Measurements from ENCODE around the gene LYPD6B. TPM values are rescaled to one million over a fixed set of nuclear protein-coding genes. Genes with fewer than 3 reads are reported as not detected.

The LYPD6B gene
- total and polyA plus RNA-seq, 2 experiments from 2014 or later: 16.8 to 26.0 TPM

GRCh38 chr2:149205143-149205542 is 166.6 kb downstream of the LYPD6B start:
- Histone ChIP-seq H2AFZ (no peak overlapping the region), H3K27me3 (no peaks in the 10 kb centered on the region), H3K9me2 (replicated peaks; ENCODE audit: insufficient read depth) (no peaks in the 10 kb centered on the region), H3K27ac (peak overlapping the region; percentile 17), H3K4me3 (no peak overlapping the region), H4K20me1 (ENCODE audit: insufficient read depth, poor library complexity, severe bottlenecking) (no peaks in the 10 kb centered on the region), H3K79me2 (no peaks in the 10 kb centered on the region), H3K36me3 (replicated peaks; ENCODE audit: insufficient read depth, low read depth) (no peaks in the 10 kb centered on the region), H3K9me3 (ENCODE audit: low read depth) (no peaks in the 10 kb centered on the region), H3K4me2 (peak overlapping the region; percentile 2), H3K4me1 (ENCODE audit: insufficient read depth) (no peaks in the 10 kb centered on the region)
- TF ChIP-seq EZH2 (IDR thresholded peaks at IDR 0.05; ENCODE audit: borderline replicate concordance) (no peak), CTCF (IDR thresholded peaks at IDR 0.05; ENCODE audit: poor library complexity) (no peak), EZH2phosphoT487 (IDR thresholded peaks at IDR 0.05; ENCODE audit: low read depth, severe bottlenecking, unreplicated experiment) (no peak)
- no peak for DNase-seq (ENCODE audit: low spot score)
- WGBS (ENCODE audit: low lambda C conversion rate, missing lambda C conversion rate): 80% methylated on average over 8 of the region's 8 CpGs

GRCh38 chr2:149213764-149214493 is 175.4 kb downstream of the LYPD6B start:
- Histone ChIP-seq H3K36me3 (replicated peaks; ENCODE audit: insufficient read depth, low read depth) (no peaks in the 10 kb centered on the region), H3K4me1 (ENCODE audit: insufficient read depth) (no peaks in the 10 kb centered on the region), H3K4me2 (no peak overlapping the region), H2AFZ (no peak overlapping the region), H3K4me3 (no peak overlapping the region), H3K9me3 (ENCODE audit: low read depth) (no peaks in the 10 kb centered on the region), H4K20me1 (ENCODE audit: insufficient read depth, poor library complexity, severe bottlenecking) (no peaks in the 10 kb centered on the region), H3K9me2 (replicated peaks; ENCODE audit: insufficient read depth) (no peaks in the 10 kb centered on the region), H3K79me2 (no peaks in the 10 kb centered on the region), H3K27me3 (no peaks in the 10 kb centered on the region), H3K27ac (no peak overlapping the region)
- TF ChIP-seq CTCF (IDR thresholded peaks at IDR 0.05; ENCODE audit: poor library complexity) (no peak), EZH2 (IDR thresholded peaks at IDR 0.05; ENCODE audit: borderline replicate concordance) (no peak), EZH2phosphoT487 (IDR thresholded peaks at IDR 0.05; ENCODE audit: low read depth, severe bottlenecking, unreplicated experiment) (no peak)
- no peak for DNase-seq (ENCODE audit: low spot score)
- 62% methylated on average over 4 of the region's 4 CpGs for WGBS (ENCODE audit: low lambda C conversion rate, missing lambda C conversion rate)

GRCh38 chr2:149218497-149218896 is 180.0 kb downstream of the LYPD6B start:
- Histone ChIP-seq H3K36me3 (replicated peaks; ENCODE audit: insufficient read depth, low read depth) (no peaks in the 10 kb centered on the region), H4K20me1 (ENCODE audit: insufficient read depth, poor library complexity, severe bottlenecking) (no peaks in the 10 kb centered on the region), H3K4me1 (ENCODE audit: insufficient read depth) (peaks cover 10% of the 10 kb centered on the region), H3K27me3 (peaks cover 6% of the 10 kb centered on the region), H3K4me3 (no peak overlapping the region), H2AFZ (no peak overlapping the region), H3K79me2 (no peaks in the 10 kb centered on the region), H3K9me3 (ENCODE audit: low read depth) (no peaks in the 10 kb centered on the region), H3K9me2 (replicated peaks; ENCODE audit: insufficient read depth) (no peaks in the 10 kb centered on the region), H3K27ac (no peak overlapping the region), H3K4me2 (no peak overlapping the region)
- no peak for TF ChIP-seq CTCF (IDR thresholded peaks at IDR 0.05; ENCODE audit: poor library complexity)
- TF ChIP-seq EZH2 (IDR thresholded peaks at IDR 0.05; ENCODE audit: borderline replicate concordance): no peak
- TF ChIP-seq EZH2phosphoT487 (IDR thresholded peaks at IDR 0.05; ENCODE audit: low read depth, severe bottlenecking, unreplicated experiment): no peak
- DNase-seq (ENCODE audit: low spot score): no peak

Data from hepatocyte (in vitro differentiated cells).